AG09309 (cell line): Measurements from ENCODE around the gene RGS16.

Experiments used
- DNase-seq: peaks from one replicate; pipeline ENCODE4 v3.0.0-alpha.2; 2010; ENCODE audit warnings: low read depth
- H3K4me3 ChIP-seq: 2 replicates; pipeline ENCODE4 v1.5.1; 2011; ENCODE audit warnings: mild to moderate bottlenecking, low read depth, low read length, moderate library complexity; ENCODE audit not compliant: control insufficient read depth
- TF ChIP-seq, protein P1 (sequence below): IDR thresholded peaks from 2 replicates; pipeline ENCODE4 v1.5.1; 2011; ENCODE audit warnings: mild to moderate bottlenecking, low read depth, low read length, inconsistent platforms; ENCODE audit not compliant: insufficient read depth, control insufficient read depth; ENCODE audit errors: missing control alignments

Gene RGS16

DNA sequence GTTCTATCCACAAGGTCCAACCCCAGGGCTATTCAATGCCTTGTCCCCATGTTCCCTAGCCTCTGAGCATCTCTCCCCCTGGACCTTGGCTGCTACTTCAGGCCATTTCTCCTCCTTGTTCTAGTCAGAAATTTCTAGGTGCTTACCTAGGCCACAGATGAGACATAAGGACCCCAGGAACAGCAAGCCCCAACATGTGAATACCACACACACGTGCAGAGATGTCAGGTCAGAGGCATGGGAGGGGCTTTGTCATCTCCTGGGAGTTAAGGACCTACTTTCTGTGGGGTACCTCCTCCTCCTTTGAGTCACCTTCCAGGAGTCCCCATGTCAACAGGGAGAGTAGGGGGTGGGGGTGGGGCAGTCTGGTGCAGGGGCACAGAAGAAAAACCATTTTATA lies 7.1 kb upstream of the RGS16 start:
- DNase-seq: no peak
- TF ChIP-seq, protein P1, sequence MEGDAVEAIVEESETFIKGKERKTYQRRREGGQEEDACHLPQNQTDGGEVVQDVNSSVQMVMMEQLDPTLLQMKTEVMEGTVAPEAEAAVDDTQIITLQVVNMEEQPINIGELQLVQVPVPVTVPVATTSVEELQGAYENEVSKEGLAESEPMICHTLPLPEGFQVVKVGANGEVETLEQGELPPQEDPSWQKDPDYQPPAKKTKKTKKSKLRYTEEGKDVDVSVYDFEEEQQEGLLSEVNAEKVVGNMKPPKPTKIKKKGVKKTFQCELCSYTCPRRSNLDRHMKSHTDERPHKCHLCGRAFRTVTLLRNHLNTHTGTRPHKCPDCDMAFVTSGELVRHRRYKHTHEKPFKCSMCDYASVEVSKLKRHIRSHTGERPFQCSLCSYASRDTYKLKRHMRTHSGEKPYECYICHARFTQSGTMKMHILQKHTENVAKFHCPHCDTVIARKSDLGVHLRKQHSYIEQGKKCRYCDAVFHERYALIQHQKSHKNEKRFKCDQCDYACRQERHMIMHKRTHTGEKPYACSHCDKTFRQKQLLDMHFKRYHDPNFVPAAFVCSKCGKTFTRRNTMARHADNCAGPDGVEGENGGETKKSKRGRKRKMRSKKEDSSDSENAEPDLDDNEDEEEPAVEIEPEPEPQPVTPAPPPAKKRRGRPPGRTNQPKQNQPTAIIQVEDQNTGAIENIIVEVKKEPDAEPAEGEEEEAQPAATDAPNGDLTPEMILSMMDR: no peak

DNA sequence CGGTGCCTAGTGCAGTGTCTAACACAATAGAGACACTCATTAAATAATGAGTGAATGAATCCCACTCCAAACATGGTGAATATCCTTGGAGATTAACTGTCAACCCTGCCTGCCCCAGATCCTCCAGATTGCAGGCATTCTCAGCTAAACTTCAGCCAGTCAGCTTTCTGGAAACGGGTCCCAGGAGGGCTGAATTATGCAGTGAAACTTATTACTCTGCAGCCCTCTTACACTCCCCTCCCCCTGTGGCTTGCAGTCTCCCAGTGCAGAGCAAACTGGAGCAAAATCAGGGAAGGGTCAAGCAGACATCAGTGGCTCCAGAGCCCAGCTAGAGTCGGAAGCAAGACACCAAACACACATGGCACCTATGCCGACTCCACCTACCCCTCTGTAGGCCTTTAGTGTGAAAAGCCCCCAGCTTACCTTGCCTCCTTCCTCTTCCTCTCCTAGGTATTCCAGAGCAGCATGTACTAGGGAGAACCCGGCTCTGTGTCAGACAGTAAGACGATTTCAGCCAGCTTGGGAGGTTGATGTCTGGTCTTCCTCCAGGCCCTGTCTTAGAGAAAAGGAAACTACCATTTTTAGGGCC lies 6.5 kb upstream of the RGS16 start:
- TF ChIP-seq, protein P1: no peak

More for the DNA sequence above, 7.1 kb upstream of the RGS16 start:
- no peak overlapping the region for H3K4me3 ChIP-seq

DNA sequence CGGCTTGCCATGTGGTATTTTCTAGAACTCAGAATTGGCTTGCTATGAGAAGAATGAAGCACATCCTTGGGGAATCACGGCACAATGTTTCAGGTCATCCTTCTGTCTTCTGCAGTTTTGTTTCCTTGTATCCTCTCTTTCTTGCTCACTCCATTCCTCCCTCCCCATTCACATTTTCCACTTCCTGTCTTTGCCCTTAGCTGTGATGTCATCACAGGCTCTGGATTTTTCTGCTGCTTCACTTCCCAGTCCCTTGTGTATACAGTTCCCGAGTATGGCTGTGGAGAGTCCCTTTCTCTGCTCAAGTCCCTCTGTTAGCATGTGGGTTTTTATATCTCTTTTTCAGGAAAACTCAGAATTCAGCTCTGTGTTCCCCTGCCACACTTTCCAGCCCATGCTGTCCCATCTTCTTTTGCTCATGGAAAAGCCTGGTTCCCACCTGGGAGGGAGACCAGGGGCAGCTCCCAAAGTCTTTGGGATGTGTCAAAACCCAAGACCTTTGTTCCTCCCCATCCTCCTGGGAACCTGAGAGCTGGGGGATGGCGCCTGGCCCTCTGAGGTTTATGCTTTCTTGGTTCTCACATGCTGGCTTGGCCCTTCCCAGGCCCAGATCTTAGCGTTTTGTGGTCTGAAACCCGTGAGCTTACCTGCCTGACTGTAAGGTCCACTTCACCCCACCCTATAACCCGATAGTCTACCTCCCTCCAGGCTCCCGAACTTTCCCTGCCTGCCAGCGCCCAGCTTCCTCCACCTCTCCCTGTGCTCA lies 4.8 kb upstream of the RGS16 start:
- TF ChIP-seq, protein P1: no peak
- DNase-seq: no peak
- H3K4me3 ChIP-seq: no peak overlapping the region

More for the DNA sequence above, 6.5 kb upstream of the RGS16 start:
- H3K4me3 ChIP-seq: no peak overlapping the region
- DNase-seq: no peak

DNA sequence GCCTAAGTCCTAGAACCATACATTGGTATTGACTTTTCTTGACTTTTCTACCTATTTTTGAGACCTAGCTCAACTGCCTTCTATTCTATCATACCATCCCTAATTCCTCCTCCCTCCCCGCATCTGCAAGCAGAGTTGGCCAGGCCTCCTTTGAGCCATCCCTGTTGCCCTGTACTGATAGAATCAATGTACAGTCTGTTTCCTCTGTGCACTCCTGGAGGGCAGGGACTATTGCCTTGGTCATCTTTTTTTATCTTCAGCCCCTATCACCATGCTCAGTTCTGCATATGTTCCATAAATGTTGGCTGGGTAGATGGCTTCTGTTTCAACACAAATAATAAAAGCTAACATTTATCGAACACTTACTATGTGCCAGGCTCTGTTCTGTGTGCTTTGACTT lies 4.0 kb upstream of the RGS16 start:
- TF ChIP-seq, protein P1: no peak
- no peak for DNase-seq
- no peak overlapping the region for H3K4me3 ChIP-seq

DNA sequence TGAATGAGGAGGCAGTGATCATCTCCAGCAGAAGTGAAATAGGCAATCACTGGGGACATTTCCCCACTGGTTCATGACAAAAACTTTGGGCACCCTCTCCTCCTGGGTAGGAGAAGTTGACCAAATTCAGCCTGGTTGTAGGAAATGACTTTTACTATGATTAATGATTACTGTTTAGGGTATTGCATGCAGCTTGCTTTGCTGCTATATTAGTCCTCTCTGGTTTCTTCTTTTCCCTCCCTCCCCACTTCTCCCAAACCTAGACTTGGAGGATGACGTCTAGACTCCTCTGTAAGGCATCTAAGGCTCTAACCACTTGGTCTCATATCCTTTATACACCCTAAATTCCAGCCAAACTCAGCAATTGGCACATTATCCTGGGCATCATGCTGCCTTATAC lies 3.4 kb upstream of the RGS16 start:
- no peak for DNase-seq
- TF ChIP-seq, protein P1: no peak

DNA sequence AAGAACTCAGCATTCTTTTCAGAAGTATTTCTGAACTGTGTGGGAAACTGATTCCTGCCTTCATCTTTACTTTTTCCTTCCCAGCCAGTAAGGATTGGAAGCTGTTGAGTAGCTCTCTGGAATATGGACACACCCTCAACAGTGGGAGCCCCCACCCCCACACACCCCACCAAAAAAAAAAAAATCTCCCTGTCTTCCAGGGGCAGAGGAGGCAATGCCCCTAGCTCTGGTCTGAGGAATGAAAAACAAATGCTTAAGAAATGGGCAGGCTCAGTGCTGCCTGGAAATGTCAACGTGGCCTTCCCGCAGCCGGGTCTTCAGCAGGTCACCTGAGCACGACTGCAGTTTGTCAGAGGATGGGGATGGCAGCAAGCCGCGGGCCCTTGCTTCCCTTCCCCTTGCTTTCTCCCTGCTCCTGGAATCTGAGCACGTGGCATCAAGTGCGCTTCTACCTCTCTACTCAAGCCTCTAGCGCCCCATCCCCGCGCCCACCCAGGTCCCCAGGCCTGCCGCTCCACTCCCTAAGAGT lies 479 bp downstream of the RGS16 start:
- H3K4me3 ChIP-seq: peak overlapping the region; percentile 38
- no peak for DNase-seq
- TF ChIP-seq, protein P1: no peak

More for the DNA sequence above, 3.4 kb upstream of the RGS16 start:
- H3K4me3 ChIP-seq: no peak overlapping the region
